HCT116 (cell line): ENCODE measurements around the gene CALN1. TPM values are rescaled to one million over a fixed set of nuclear protein-coding genes. Genes with fewer than 3 reads are reported as not detected.

Experiments used
- ATAC-seq: fragments of 200-7000 bp; cut with Tn5 transposase; 2 replicates; pipeline ENCODE4 v1.9.1; 2020; ENCODE audit warnings: mild to moderate bottlenecking, moderate library complexity
- BruUV-seq: library from RNA; stranded (reverse); fragments of 400-500 nt; replicated peaks from 2 replicates; lab custom pipeline; 2021; lab: Mats Ljungman, UMichigan
- CTCF ChIA-PET: fragments of 300-600 bp; sonication (Branson Sonifier 250); formaldehyde crosslinking; loops from one replicate; lab custom pipeline; 2021; ENCODE audit warnings: antibody characterized with exemption; lab: Charles Lee
- POLR2A ChIA-PET: fragments of 300-600, 350-600 bp; sonication (Branson Sonifier 250); formaldehyde crosslinking; loops from one replicate; lab custom pipeline; 2021; ENCODE audit warnings: antibody characterized with exemption; lab: Charles Lee
- RAD21 ChIA-PET, 2 experiments: fragments of 300-600 bp; sonication (Branson Sonifier 250); formaldehyde crosslinking; loops; one replicate each; lab custom pipeline; 2023; ENCODE audit warnings: low total read pairs in 2 of 2; ENCODE audit not compliant: uncharacterized antibody in 2 of 2, unreplicated experiment in 2 of 2, low non-redundant PET in 1 of 2; lab: Charles Lee
- DNase-seq: peaks from one replicate; pipeline ENCODE4 v3.0.0-alpha.2; 2010; ENCODE audit warnings: low read depth, low spot score
- H2AFZ ChIP-seq: fragments of 200-600 bp; shearing (Covaris generic), sonication (generic); 2 replicates; pipeline ENCODE4 v1.6.1; 2017; ENCODE audit warnings: low read depth, mixed run types, mixed read lengths, antibody characterized with exemption, low read length; ENCODE audit not compliant: poor library complexity, severe bottlenecking
- H3K27ac ChIP-seq: 2 replicates; pipeline ENCODE4 v1.5.1; 2012; ENCODE audit warnings: low read depth, low read length
- H3K27me3 ChIP-seq: fragments of 200-600 bp; sonication (generic); 2 replicates; pipeline ENCODE4 v1.6.1; 2016; ENCODE audit warnings: mixed run types, low read length, mixed read lengths; ENCODE audit not compliant: insufficient read depth
- H3K36me3 ChIP-seq, 2 experiments: fragments of 200-500 bp in 1 of 2; fragments of 200-600 bp in 1 of 2; sonication (Bioruptor generic) in 1 of 2; sonication (generic) in 1 of 2; 2 replicates each; pipeline versions ENCODE4 v1.5.1 to v1.6.1; 2014 to 2016; ENCODE audit warnings: low read length in 2 of 2, inconsistent platforms in 1 of 2, mixed read lengths in 1 of 2, mixed run types in 1 of 2; ENCODE audit not compliant: insufficient read depth in 2 of 2, control insufficient read depth in 1 of 2
- H3K4me1 ChIP-seq, 2 experiments: fragments of 200-600 bp in 1 of 2; sonication (generic) in 1 of 2; 2 replicates each; pipeline versions ENCODE4 v1.5.1 to v1.6.1; 2012 to 2017; ENCODE audit warnings: low read length in 2 of 2, inconsistent platforms in 1 of 2, mild to moderate bottlenecking in 1 of 2, mixed read lengths in 1 of 2, mixed run types in 1 of 2, moderate library complexity in 1 of 2; ENCODE audit not compliant: insufficient read depth in 2 of 2, control insufficient read depth in 1 of 2
- H3K4me2 ChIP-seq: fragments of 200-600 bp; sonication (generic); 2 replicates; pipeline ENCODE4 v1.6.1; 2017; ENCODE audit warnings: mixed run types, low read length, mixed read lengths
- H3K4me3 ChIP-seq, 2 experiments: fragments of 200-600 bp in 1 of 2; sonication (generic) in 1 of 2; replicated peaks in 1 of 2; 2 replicates each; pipeline ENCODE4 v1.5.1; 2011 to 2016; ENCODE audit warnings: low read length in 2 of 2, control low read depth in 1 of 2, low read depth in 1 of 2, mild to moderate bottlenecking in 1 of 2, mixed read lengths in 1 of 2, mixed run types in 1 of 2
- H3K79me2 ChIP-seq: fragments of 200-600 bp; sonication (generic); 2 replicates; pipeline ENCODE4 v1.6.1; 2017; ENCODE audit warnings: mild to moderate bottlenecking, mixed run types, low read length, moderate library complexity, mixed read lengths; ENCODE audit not compliant: insufficient read depth
- H3K9ac ChIP-seq: fragments of 200-600 bp; sonication (generic); 2 replicates; pipeline ENCODE4 v1.6.1; 2016; ENCODE audit warnings: low read length, mixed read lengths
- H3K9me2 ChIP-seq: fragments of 200-600 bp; sonication (generic), shearing (Covaris generic); 2 replicates; pipeline ENCODE4 v1.6.1; 2017; ENCODE audit warnings: mixed run types, mild to moderate bottlenecking, moderate library complexity; ENCODE audit not compliant: insufficient read depth
- H3K9me3 ChIP-seq, 2 experiments: fragments of 200-500 bp in 1 of 2; fragments of 200-600 bp in 1 of 2; sonication (Bioruptor generic) in 1 of 2; sonication (generic) in 1 of 2; 2 replicates each; pipeline ENCODE4 v1.6.1; 2014 to 2017; ENCODE audit warnings: low read length in 2 of 2, mixed read lengths in 2 of 2, inconsistent platforms in 1 of 2, low read depth in 1 of 2, mild to moderate bottlenecking in 1 of 2, mixed run types in 1 of 2, moderate library complexity in 1 of 2; ENCODE audit not compliant: control insufficient read depth in 1 of 2, insufficient read depth in 1 of 2
- H4K20me1 ChIP-seq: fragments of 200-600 bp; sonication (generic), shearing (Covaris generic); 2 replicates; pipeline ENCODE4 v1.6.1; 2017; ENCODE audit warnings: mixed run types, mild to moderate bottlenecking, moderate library complexity; ENCODE audit not compliant: insufficient read depth
- ELF1 ChIP-seq: IDR thresholded peaks from 2 replicates; pipeline ENCODE4 v1.6.1; 2012; ENCODE audit warnings: low read depth, borderline replicate concordance
- RAD21 ChIP-seq: IDR thresholded peaks from 2 replicates; pipeline ENCODE4 v1.6.1; 2012; ENCODE audit warnings: low read depth, mild to moderate bottlenecking
- SIN3A ChIP-seq: IDR thresholded peaks from 2 replicates; pipeline ENCODE4 v1.6.1; 2012; ENCODE audit warnings: low read depth
- SP1 ChIP-seq: IDR thresholded peaks from 2 replicates; pipeline ENCODE4 v1.6.1; 2012; ENCODE audit warnings: low read depth
- TCF7L2 ChIP-seq: IDR thresholded peaks from 2 replicates; pipeline ENCODE4 v1.7.0; 2011; ENCODE audit warnings: borderline replicate concordance, inconsistent platforms; ENCODE audit not compliant: insufficient read depth, insufficient read length; ENCODE audit errors: extremely low read depth
- intact Hi-C: fragments of 100-400 bp; cut with micrococcal nuclease; formaldehyde crosslinking; loops from 2 replicates; pipeline ENCODE4 v1.10.0; 2022
- total RNA-seq: library from RNA; stranded (reverse); gene quantifications from one replicate; pipeline ENCODE4 v1.2.1, GENCODE V29; 2021; ENCODE audit not compliant: unreplicated experiment
- TF ChIP-seq, protein P1 (sequence below), 3 experiments: fragments of 200-600 bp in 1 of 3; sonication (generic) in 1 of 3; IDR thresholded peaks in 2 of 3; conservative IDR thresholded peaks in 1 of 3; 2 replicates each; pipeline ENCODE4 v1.5.1; 2012 to 2017; ENCODE audit warnings: low read depth in 2 of 3, low read length in 2 of 3, antibody characterized with exemption in 1 of 3, borderline replicate concordance in 1 of 3, control low read depth in 1 of 3, mild to moderate bottlenecking in 1 of 3, mixed read lengths in 1 of 3, mixed run types in 1 of 3, moderate library complexity in 1 of 3; ENCODE audit not compliant: insufficient read depth in 1 of 3
- TF ChIP-seq, protein P2 (sequence below): IDR thresholded peaks from 2 replicates; pipeline ENCODE4 v1.6.1; 2012
- TF ChIP-seq, protein P3 (sequence below): IDR thresholded peaks from 2 replicates; pipeline ENCODE4 v1.6.1; 2012
- TF ChIP-seq, protein P4 (sequence below): IDR thresholded peaks from 2 replicates; pipeline ENCODE4 v1.6.1; 2012; ENCODE audit warnings: low read depth

Gene CALN1
- total RNA-seq, 1 experiment from 2014 or later: 0.17 TPM

DNA sequence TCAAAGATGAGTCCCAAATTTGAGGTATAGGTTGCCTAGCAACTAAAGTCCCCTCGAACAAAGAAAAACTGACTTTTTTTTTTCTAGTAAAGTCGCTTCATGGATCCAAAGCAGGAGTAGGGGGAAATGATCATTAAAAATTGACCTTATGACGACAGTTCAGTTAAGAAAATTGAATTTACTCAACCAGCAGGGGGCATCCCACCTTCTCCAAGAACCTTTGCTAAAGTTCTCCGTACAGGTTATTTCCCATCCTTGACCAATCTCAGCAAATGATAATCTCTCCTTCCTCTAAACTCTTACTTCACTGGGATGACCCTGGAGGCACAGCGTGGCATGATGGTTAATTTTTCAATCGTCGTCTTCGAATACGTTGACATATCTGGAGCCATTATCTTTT is 228.3 kb downstream of the CALN1 start:
- ATAC-seq (no peak), DNase-seq (peak; percentile 1)
- no peaks in the 10 kb centered on the region for H3K9me2 ChIP-seq
- no peaks in the 10 kb centered on the region for H3K27me3 ChIP-seq
- H2AFZ ChIP-seq: no peak overlapping the region
- H3K4me3 ChIP-seq: no peak overlapping the region
- no TSS peak for BruUV-seq
- no peaks in the 10 kb centered on the region for H3K9me3 ChIP-seq
- H4K20me1 ChIP-seq: no peaks in the 10 kb centered on the region
- H3K4me2 ChIP-seq: no peak overlapping the region
- ChIA-PET POLR2A (no interaction called here), RAD21 (no interaction called here), CTCF (no interaction called here)
- no peaks in the 10 kb centered on the region for H3K79me2 ChIP-seq
- H3K9ac ChIP-seq: no peak overlapping the region
- no peaks in the 10 kb centered on the region for H3K4me1 ChIP-seq
- intact Hi-C loops: no loop called here
- no peaks in the 10 kb centered on the region for H3K36me3 ChIP-seq
- H3K27ac ChIP-seq: no peak overlapping the region
- 0 out of 2 replicates have a peak, but pooled peaks have one; percentile 13 for TF ChIP-seq RAD21
- TF ChIP-seq, protein P1, sequence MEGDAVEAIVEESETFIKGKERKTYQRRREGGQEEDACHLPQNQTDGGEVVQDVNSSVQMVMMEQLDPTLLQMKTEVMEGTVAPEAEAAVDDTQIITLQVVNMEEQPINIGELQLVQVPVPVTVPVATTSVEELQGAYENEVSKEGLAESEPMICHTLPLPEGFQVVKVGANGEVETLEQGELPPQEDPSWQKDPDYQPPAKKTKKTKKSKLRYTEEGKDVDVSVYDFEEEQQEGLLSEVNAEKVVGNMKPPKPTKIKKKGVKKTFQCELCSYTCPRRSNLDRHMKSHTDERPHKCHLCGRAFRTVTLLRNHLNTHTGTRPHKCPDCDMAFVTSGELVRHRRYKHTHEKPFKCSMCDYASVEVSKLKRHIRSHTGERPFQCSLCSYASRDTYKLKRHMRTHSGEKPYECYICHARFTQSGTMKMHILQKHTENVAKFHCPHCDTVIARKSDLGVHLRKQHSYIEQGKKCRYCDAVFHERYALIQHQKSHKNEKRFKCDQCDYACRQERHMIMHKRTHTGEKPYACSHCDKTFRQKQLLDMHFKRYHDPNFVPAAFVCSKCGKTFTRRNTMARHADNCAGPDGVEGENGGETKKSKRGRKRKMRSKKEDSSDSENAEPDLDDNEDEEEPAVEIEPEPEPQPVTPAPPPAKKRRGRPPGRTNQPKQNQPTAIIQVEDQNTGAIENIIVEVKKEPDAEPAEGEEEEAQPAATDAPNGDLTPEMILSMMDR (IDR thresholded peaks at IDR 0.05 in 2 of 3, conservative IDR thresholded peaks at IDR 0.05 in 1 of 3; ENCODE audit: borderline replicate concordance in 1 of 3, insufficient read depth in 1 of 3, low read depth in 2 of 3, low read length in 2 of 3): peak in 2 of 3 experiments; percentile 28 to 49; a peak in 2 of 6 replicates
- TF ChIP-seq, protein P2, sequence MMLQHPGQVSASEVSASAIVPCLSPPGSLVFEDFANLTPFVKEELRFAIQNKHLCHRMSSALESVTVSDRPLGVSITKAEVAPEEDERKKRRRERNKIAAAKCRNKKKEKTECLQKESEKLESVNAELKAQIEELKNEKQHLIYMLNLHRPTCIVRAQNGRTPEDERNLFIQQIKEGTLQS: no peak

DNA sequence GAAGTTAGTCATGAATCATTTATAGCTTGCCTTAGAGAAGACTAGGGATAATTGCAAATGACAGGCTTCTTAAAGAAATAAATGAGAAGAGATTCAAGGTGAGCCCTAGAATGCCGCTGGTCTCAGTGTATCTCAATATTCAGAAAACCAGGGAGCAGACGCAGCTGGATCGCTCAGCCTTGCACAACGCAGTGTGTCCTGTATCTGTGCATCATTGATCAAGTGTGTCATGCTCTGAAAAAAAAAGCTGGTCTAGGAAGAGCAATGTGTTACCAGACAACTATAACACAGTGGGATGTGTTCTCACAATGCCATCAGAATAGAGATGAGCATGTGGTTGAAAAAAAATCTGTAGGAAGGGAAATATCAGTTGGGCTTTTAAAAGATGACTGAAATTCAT is 230.1 kb downstream of the CALN1 start:
- ChIA-PET POLR2A (no interaction called here), RAD21 (no interaction called here), CTCF (no interaction called here)
- Histone ChIP-seq H3K36me3 (no peaks in the 10 kb centered on the region), H3K27ac (no peak overlapping the region), H3K4me2 (no peak overlapping the region), H3K4me3 (no peak overlapping the region), H3K79me2 (no peaks in the 10 kb centered on the region), H3K9me3 (no peaks in the 10 kb centered on the region; a peak in 1 of 4 replicates), H3K9me2 (no peaks in the 10 kb centered on the region), H3K27me3 (no peaks in the 10 kb centered on the region), H3K9ac (no peak overlapping the region), H3K4me1 (no peaks in the 10 kb centered on the region), H2AFZ (no peak overlapping the region), H4K20me1 (no peaks in the 10 kb centered on the region)
- no TSS peak for BruUV-seq
- DNase-seq (no peak), ATAC-seq (no peak)
- no peak for TF ChIP-seq SP1
- no peak for TF ChIP-seq SIN3A
- TF ChIP-seq, protein P3, sequence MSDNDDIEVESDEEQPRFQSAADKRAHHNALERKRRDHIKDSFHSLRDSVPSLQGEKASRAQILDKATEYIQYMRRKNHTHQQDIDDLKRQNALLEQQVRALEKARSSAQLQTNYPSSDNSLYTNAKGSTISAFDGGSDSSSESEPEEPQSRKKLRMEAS: no peak
- no peak for TF ChIP-seq ELF1
- TF ChIP-seq, protein P4, sequence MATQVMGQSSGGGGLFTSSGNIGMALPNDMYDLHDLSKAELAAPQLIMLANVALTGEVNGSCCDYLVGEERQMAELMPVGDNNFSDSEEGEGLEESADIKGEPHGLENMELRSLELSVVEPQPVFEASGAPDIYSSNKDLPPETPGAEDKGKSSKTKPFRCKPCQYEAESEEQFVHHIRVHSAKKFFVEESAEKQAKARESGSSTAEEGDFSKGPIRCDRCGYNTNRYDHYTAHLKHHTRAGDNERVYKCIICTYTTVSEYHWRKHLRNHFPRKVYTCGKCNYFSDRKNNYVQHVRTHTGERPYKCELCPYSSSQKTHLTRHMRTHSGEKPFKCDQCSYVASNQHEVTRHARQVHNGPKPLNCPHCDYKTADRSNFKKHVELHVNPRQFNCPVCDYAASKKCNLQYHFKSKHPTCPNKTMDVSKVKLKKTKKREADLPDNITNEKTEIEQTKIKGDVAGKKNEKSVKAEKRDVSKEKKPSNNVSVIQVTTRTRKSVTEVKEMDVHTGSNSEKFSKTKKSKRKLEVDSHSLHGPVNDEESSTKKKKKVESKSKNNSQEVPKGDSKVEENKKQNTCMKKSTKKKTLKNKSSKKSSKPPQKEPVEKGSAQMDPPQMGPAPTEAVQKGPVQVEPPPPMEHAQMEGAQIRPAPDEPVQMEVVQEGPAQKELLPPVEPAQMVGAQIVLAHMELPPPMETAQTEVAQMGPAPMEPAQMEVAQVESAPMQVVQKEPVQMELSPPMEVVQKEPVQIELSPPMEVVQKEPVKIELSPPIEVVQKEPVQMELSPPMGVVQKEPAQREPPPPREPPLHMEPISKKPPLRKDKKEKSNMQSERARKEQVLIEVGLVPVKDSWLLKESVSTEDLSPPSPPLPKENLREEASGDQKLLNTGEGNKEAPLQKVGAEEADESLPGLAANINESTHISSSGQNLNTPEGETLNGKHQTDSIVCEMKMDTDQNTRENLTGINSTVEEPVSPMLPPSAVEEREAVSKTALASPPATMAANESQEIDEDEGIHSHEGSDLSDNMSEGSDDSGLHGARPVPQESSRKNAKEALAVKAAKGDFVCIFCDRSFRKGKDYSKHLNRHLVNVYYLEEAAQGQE: no peak
- TF ChIP-seq TCF7L2: no peak
- intact Hi-C loops: no loop called here
